Upper lobe of right lung (tissue), 1 donor: Measurements from ENCODE around the gene ENPEP. TPM values are rescaled to one million over a fixed set of nuclear protein-coding genes. Genes with fewer than 3 reads are reported as not detected.

Experiments used
- ATAC-seq: fragments of 200-7000 bp; cut with Tn5 transposase; one replicate; pipeline ENCODE4 v1.9.1; 2020; ENCODE audit warnings: mild to moderate bottlenecking, moderate library complexity
- DNase-seq: peaks from one replicate; pipeline ENCODE4 v3.0.0-alpha.2; 2020
- H3K27ac ChIP-seq: fragments of 200-600 bp; one replicate; pipeline ENCODE4 v1.8.0; 2022
- H3K27me3 ChIP-seq: fragments of 200-600 bp; one replicate; pipeline ENCODE4 v1.8.0; 2022; ENCODE audit warnings: mild to moderate bottlenecking
- H3K36me3 ChIP-seq: fragments of 200-600 bp; one replicate; pipeline ENCODE4 v1.8.0; 2022
- H3K4me1 ChIP-seq: fragments of 200-600 bp; one replicate; pipeline ENCODE4 v1.8.0; 2022
- H3K4me3 ChIP-seq: fragments of 200-600 bp; one replicate; pipeline ENCODE4 v1.8.0; 2022; ENCODE audit warnings: mild to moderate bottlenecking
- H3K9me3 ChIP-seq: fragments of 200-600 bp; one replicate; pipeline ENCODE4 v1.8.0; 2022
- CTCF ChIP-seq: fragments of 200-600 bp; IDR thresholded peaks from one replicate; pipeline ENCODE4 v1.8.0; 2022; ENCODE audit warnings: antibody characterized with exemption
- intact Hi-C: fragments of 100-400 bp; cut with DNase I; formaldehyde crosslinking; loops from one replicate; pipeline ENCODE4 v1.11.0; 2022
- total RNA-seq: library from RNA; stranded (reverse); fragmentation: NEBNext Ultra II Directional; extraction: Animal tissue kit (Norgen Biotek cat#: 25700); gene quantifications from one replicate; pipeline ENCODE4 v1.2.1, GENCODE V29; 2021
- donor health status: DM: no; HTN: yes; CAD: no; lungs with severe emphysema.

ENPEP gene
- total RNA-seq, 1 donor from 2014 or later, result 7.5 TPM

GRCh38 chr4:110586131-110586850, 110.3 kb downstream of the ENPEP start:
- no peaks in the 10 kb centered on the region for H3K4me1 ChIP-seq
- DNase-seq (no peak), ATAC-seq (peak; percentile 36)
- H3K9me3 ChIP-seq, result no peaks in the 10 kb centered on the region
- H3K27ac ChIP-seq, result no peak overlapping the region
- intact Hi-C loops, result no loop called here
- H3K27me3 ChIP-seq, result no peaks in the 10 kb centered on the region
- H3K36me3 ChIP-seq, result no peaks in the 10 kb centered on the region
- TF ChIP-seq CTCF, result peak; percentile 56
- no peak overlapping the region for H3K4me3 ChIP-seq

GRCh38 chr4:110587666-110588285, 111.8 kb downstream of the ENPEP start:
- no peak overlapping the region for H3K4me3 ChIP-seq
- H3K36me3 ChIP-seq, result no peaks in the 10 kb centered on the region
- no peak overlapping the region for H3K27ac ChIP-seq
- H3K27me3 ChIP-seq, result no peaks in the 10 kb centered on the region
- no peaks in the 10 kb centered on the region for H3K9me3 ChIP-seq
- no peaks in the 10 kb centered on the region for H3K4me1 ChIP-seq
- no peak for TF ChIP-seq CTCF
- DNase-seq (no peak), ATAC-seq (peak; percentile 36)
- intact Hi-C loops, result no loop called here

GRCh38 chr4:110589297-110589696, 113.3 kb downstream of the ENPEP start:
- no peak for ATAC-seq
- intact Hi-C loops, result no loop called here
- Histone ChIP-seq H3K36me3 (no peaks in the 10 kb centered on the region), H3K27me3 (no peaks in the 10 kb centered on the region), H3K4me3 (no peak overlapping the region), H3K9me3 (no peaks in the 10 kb centered on the region), H3K4me1 (no peaks in the 10 kb centered on the region), H3K27ac (no peak overlapping the region)
- no peak for TF ChIP-seq CTCF
- no peak for DNase-seq

- H3K27ac ChIP-seq, result no peak overlapping the region
- intact Hi-C loops, result no loop called here
Measured at GRCh38 chr4:110595583-110595982, 119.6 kb downstream of the ENPEP start.

GRCh38 chr4:110596431-110596830, 120.5 kb downstream of the ENPEP start:
- DNase-seq (no peak), ATAC-seq (no peak)
- Histone ChIP-seq H3K27me3 (peaks cover 4% of the 10 kb centered on the region), H3K36me3 (no peaks in the 10 kb centered on the region), H3K27ac (no peak overlapping the region), H3K4me1 (no peaks in the 10 kb centered on the region), H3K9me3 (peaks cover 7% of the 10 kb centered on the region), H3K4me3 (no peak overlapping the region)
- intact Hi-C loops, result no loop called here
- TF ChIP-seq CTCF, result no peak

More at GRCh38 chr4:110595583-110595982, 119.6 kb downstream of the ENPEP start:
- no peak for ATAC-seq
- Histone ChIP-seq H3K4me1 (no peaks in the 10 kb centered on the region), H3K36me3 (no peaks in the 10 kb centered on the region), H3K27me3 (no peaks in the 10 kb centered on the region), H3K4me3 (no peak overlapping the region), H3K9me3 (peaks cover 7% of the 10 kb centered on the region)
- no peak for DNase-seq
- no peak for TF ChIP-seq CTCF
